Suppressor macrophage treated with lipopolysaccharide for 4 hours (primary cell): ENCODE measurements around the gene MOB3A.
"Not testable (repeated sequence)": the region's sequence is repeated elsewhere in the genome, so short reads cannot be mapped to it uniquely, and the experiment has no call there.

Experiments used
- DNase-seq: peaks from one replicate; pipeline ENCODE4 v3.0.0-alpha.2; 2020

MOB3A gene

GRCh38 chr19:2096034-2096479 lies at the start of gene MOB3A:
MOB3A (minus strand) TSS chr19:2096326; CDS start chr19:2078560, 17,766 bp downstream.
- peak; percentile 95 for DNase-seq

GRCh38 chr19:2145831-2146241 lies 49.7 kb upstream of the MOB3A start:
- DNase-seq, result no peak

GRCh38 chr19:2144190-2144589 lies 48.1 kb upstream of the MOB3A start:
- no peak for DNase-seq

DNA sequence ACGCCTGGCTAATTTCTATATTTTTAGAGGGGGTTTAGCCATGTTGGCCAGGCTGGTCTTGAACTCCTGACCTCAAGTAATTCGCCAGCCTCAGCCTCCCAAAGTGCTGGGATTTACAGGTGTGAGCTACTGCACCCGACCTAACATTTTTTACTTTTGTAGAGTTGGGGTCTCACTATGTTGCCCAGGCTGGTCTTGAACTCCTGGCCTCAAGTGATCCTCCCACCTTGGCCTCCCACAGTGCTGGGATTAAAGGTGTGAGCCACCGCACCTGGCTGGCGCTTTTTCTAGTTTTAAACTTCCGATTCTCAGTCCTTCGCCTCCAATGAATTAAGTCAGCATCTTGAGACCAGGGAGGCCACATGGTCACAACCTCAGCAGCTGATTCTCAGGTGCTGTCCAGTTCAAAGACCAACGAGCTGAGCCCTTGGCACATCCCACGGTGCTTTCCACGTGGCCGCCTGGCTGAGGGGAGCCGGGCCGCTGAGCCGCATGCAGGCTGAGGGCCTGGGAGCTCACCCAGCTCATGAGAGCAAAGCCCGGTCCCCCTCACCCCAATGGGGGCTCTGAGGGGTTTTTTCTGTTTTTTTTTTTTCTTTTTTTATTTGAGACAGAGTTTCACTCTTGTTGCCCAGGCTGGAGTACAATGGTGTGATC lies 46.2 kb upstream of the MOB3A start:
- no peak for DNase-seq

- DNase-seq, result no peak
Measured at GRCh38 chr19:2140138-2140569, 44.0 kb upstream of the MOB3A start.

DNA sequence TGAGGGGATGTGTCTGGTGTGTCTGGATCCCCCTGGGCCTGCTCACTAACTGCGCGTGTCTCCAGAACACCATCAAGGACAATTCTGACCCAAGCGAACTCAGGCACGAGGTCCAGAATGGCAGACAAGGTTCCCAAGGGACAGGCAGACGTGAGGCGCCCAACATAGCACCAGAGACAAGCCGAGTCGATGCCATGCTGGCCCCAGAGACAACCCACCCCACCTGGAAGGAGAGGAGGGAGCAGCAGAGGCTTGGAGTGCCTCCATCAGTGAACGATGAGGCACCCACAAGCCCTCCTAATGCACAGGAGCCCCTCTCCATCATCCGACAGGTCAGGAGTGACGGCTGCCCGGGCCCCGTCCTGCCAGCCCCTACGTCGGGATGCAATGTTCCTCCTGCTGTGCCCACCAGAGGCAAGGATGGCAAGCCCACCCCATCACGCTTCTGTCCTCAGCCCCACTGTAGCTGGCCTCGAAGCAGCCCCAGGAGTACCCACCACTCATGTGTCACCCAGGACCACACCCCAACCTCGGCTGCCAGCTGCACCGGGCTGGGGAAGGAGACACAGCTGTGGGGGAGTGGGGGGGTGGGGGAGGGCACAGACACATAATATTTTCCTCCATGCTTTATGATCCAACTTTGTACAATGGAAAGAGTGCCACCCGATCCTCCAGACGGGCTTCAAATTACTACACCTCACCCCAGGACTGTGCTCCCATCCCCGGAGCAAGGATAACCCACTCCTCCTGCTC lies 43.4 kb upstream of the MOB3A start:
- no peak for DNase-seq

DNA sequence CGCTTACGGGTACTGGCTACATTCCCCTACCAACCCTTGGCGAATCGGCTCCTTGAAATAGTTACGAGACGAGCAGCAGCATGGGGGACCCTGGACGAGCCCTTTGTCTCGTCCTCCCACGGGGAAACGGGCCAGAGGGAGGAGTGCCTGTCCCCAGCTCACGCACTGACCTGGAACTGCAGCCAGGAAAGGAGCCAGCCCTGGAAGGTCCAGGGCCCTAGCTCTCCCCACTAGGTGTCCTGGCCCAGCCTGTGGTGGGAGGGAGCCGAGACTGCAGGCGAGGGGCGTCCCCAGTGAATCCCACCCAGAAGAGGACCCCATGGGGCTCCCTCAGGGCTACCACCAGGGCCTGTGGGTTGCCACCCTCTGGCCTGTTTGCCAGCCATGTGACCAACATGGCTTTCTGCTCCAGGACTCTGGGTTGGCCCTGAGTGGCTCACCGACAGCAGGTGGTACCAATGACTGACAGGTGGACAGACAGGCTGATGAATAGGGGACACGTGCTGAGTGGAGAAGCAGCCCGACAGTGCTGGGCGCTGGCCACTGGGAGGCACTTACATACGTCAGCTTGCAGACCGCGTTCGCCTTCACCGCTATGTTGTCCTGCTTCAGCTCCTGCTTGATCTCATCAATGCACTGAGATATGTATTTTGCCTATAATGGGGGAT lies 42.1 kb upstream of the MOB3A start:
- DNase-seq, result no peak

DNA sequence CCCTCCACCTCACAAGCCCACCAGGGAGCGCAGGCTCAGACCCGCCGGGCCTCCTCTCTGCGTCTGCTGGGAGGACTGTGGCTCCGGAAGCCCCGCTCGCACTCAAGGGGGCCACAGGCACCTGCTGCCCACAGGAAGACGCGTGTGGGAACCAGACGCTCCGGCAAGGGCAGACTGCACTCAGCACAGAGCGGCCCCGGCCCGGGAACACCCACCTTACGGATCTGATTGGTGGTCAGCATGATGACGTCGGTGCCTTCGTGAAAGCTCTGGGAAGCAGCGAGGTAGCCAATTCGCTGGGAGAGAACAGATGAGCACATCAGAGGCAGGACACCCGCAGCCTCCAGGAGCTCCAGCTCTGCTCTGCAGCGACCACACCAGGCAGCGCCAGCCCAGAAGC lies 40.7 kb upstream of the MOB3A start:
- DNase-seq, result no peak

DNA sequence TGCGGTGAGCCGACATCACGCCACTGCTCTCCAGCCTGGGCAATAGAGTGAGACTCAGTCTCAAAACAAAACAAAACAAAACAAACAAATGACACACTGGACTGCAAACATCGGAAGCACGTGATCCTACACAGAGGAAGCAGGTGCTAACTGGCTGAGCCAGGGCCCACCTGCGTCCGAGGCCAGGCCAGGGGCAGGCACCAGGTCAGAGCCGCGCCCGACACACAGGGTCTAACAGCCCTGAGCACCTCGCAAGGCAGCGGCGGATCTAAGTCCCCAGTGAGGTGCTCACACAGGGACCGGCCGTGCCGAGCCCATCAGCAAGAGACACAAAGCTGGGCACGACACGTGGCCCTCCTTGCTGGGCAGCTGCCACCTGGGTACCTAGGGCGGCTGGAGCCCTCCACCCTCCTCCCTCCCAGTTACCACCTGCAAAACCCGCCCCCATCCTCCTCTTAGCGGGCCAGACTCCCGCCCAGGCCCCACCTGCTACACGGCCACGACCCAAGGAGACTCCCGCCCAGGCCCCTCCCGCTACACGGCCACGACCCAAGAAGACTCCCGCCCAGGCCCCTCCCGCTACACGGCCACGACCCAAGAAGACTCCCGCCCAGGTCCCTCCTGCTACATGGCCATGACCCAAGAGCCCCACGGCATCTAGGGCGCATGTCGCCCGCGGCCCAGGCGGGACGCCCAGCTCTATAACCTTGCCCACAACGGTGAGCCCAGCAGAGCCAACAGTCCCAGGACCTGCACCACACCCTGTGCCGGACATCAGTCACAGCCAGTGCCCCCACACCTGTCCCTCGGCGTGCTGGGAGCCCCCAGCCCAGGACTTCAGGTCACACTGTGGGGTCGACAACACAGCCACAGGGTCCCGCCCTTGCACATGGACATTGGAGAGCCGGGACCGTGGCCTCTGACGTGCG lies 39.6 kb upstream of the MOB3A start:
- DNase-seq, result no peak

GRCh38 chr19:2132731-2133490 lies 36.8 kb upstream of the MOB3A start:
- DNase-seq, result no peak

GRCh38 chr19:2132191-2132590 lies 36.1 kb upstream of the MOB3A start:
- DNase-seq, result no peak

GRCh38 chr19:2131012-2131975 lies 35.2 kb upstream of the MOB3A start:
- DNase-seq, result not testable (repeated sequence)

DNA sequence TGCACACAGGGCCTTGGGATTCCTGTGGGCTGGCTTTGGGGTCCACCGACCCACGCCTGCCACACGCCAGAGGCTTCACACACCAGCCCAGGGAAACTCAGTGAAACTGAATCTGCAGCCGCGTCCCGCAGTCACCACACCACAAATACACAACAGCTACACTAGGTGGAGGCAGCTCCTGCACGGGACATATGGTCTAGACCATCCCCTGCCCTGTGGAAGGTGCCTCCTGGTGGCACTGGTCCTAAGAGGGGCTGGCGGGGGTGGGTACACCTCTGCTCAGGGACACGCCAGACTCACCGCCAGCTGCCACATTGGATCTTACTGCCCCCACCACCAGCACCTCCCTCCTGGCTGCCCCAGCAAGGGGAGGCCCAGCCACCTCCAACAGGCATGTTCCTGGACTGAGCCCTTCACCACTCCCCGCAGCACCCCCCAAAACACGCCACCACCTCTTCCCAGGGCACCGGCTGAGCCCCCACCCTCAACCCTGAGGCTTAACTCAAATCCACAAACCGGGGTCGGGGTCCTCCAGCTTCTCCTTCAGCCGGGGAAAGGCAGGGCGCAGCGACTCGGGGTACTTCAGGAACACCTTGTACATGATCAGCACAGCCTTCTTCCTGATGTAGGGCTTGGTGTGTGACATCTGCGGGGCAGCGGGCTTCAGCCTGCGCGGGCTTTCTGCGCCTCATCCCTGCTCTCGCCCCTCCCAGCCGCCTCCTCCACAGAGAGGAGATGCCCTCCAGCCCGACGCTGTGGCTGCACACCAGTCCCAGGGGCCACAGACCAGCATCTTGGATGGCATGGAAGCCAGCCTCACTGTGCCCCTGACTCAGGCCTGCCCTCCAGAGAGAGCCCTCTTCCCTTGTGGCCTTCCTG lies 34.0 kb upstream of the MOB3A start:
- no peak for DNase-seq

GRCh38 chr19:2129486-2129885 lies 33.4 kb upstream of the MOB3A start:
- DNase-seq, result no peak

- DNase-seq, result no peak
Measured at GRCh38 chr19:2129022-2129421, 32.9 kb upstream of the MOB3A start.

DNA sequence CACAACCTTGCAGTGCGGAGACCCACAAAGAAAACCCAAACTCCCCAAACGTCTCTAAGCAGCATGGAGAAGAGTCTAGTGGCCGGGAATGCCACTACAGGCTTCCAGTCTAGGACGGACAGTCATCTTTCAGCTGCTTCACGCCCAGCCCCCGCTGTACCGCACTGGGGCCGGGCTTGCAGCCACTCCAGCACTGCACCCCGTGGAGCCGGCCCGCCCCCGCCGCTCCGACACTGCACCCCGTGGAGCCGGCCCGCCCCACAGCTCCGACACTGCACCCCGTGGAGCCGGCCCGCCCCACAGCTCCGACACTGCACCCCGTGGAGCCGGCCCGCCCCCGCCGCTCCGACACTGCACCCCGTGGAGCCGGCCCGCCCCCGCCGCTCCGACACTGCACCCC lies 32.1 kb upstream of the MOB3A start:
- DNase-seq, result not testable (repeated sequence)

- DNase-seq, result no peak
Measured at GRCh38 chr19:2127758-2128157, 31.6 kb upstream of the MOB3A start.

GRCh38 chr19:2126879-2127518 lies 30.9 kb upstream of the MOB3A start:
- no peak for DNase-seq
